ENCODE results near the gene PIN1. TPM values are rescaled to one million over a fixed set of nuclear protein-coding genes. Genes with fewer than 3 reads are reported as not detected.

Gene PIN1
- total and polyA plus RNA-seq, 8 donors, result 15.1 to 92.8 (median 24.1) TPM

GRCh38 chr19:9885077-9885552 lies 50.0 kb downstream of the PIN1 start:
- Histone ChIP-seq H3K4me1 (no peaks in the 10 kb centered on the region), H3K9me3 (no peaks in the 10 kb centered on the region), H3K4me3 (no peak overlapping the region), H3K27ac (no peak overlapping the region), H3K36me3 (no peaks in the 10 kb centered on the region), H3K27me3 (no peaks in the 10 kb centered on the region)
- TF ChIP-seq CTCF (IDR thresholded peaks at IDR 0.05), result no peak
- ATAC-seq, result peak in 2 of 4 donors; percentile 38 to 47
- 35 to 45% methylated on average over 8 of the region's 8 CpGs for WGBS, 2 donors
- DNase-seq, result peak in 2 of 6 donors; percentile 3 to 8
- no peak for FAIRE-seq
- intact Hi-C loops (cut with DNase I), result no loop called here

GRCh38 chr19:9891609-9892373 lies 56.7 kb downstream of the PIN1 start:
- Histone ChIP-seq H3K4me1 (no peaks in the 10 kb centered on the region), H3K36me3 (no peaks in the 10 kb centered on the region), H3K4me3 (no peak overlapping the region), H3K27me3 (no peaks in the 10 kb centered on the region), H3K27ac (no peak overlapping the region), H3K9me3 (no peaks in the 10 kb centered on the region)
- ATAC-seq, result no peak
- 69 to 73% methylated on average over 6 of the region's 6 CpGs for WGBS, 2 donors
- FAIRE-seq, result no peak
- intact Hi-C loops (cut with DNase I), result no loop called here
- no peak for DNase-seq
- no peak for TF ChIP-seq CTCF (IDR thresholded peaks at IDR 0.05)

Other genes with a start within 250 kb of the PIN1 start
- 10 to 100 TPM; 10.3 to 24.6 (median 17.8) TPM for gene ZNF561, start 214.1 kb upstream of the PIN1 start, total RNA-seq
- 10 to 100 TPM; 11.7 to 17.0 TPM for gene ZNF561, start 214.1 kb upstream of the PIN1 start, polyA plus RNA-seq
- 10 to 100 TPM; 11.5 to 22.4 (median 13.5) TPM for gene ZNF562, start 160.2 kb upstream of the PIN1 start, total RNA-seq
- gene ZNF562, start 160.2 kb upstream of the PIN1 start, polyA plus RNA-seq, result 1 to 10 TPM; 3.9 to 4.2 TPM
- 10 to 100 TPM in 1 of 6 donors, 1 to 10 TPM in 5; 2.3 to 10.2 (median 4.0) TPM for gene ZNF846, start 66.6 kb upstream of the PIN1 start, total RNA-seq
- 1 to 10 TPM; 5.1 to 6.1 TPM for gene ZNF846, start 66.6 kb upstream of the PIN1 start, polyA plus RNA-seq
- 10 to 100 TPM in 1 of 6 donors, 1 to 10 TPM in 5; 6.5 to 12.5 (median 7.0) TPM for gene FBXL12, start 16.2 kb upstream of the PIN1 start, total RNA-seq
- gene FBXL12, start 16.2 kb upstream of the PIN1 start, polyA plus RNA-seq, result 10 to 100 TPM; 16.6 to 20.5 TPM
- 100 to 1,000 TPM in 2 of 6 donors, 10 to 100 TPM in 4; 57.5 to 117 (median 87.5) TPM for gene UBL5, start 7.4 kb upstream of the PIN1 start, total RNA-seq
- 100 to 1,000 TPM; 361 to 440 TPM for gene UBL5, start 7.4 kb upstream of the PIN1 start, polyA plus RNA-seq
- gene OLFM2, start 101.2 kb downstream of the PIN1 start, total RNA-seq, result 10 to 100 TPM in 2 of 6 donors, 1 to 10 TPM in 4; 2.4 to 10.6 (median 6.6) TPM
- 10 to 100 TPM; 12.4 to 27.4 TPM for gene OLFM2, start 101.2 kb downstream of the PIN1 start, polyA plus RNA-seq
- 1 to 10 TPM; 1.0 to 4.0 (median 2.0) TPM for gene COL5A3, start 175.2 kb downstream of the PIN1 start, total RNA-seq
- gene COL5A3, start 175.2 kb downstream of the PIN1 start, polyA plus RNA-seq, result 1 to 10 TPM; 6.4 to 8.7 TPM
- not detected for gene RDH8, start 178.2 kb downstream of the PIN1 start, total RNA-seq
- gene RDH8, start 178.2 kb downstream of the PIN1 start, polyA plus RNA-seq, result not detected